T-helper 2 cell (primary cell): ENCODE data around the gene EGF.
"Not testable (repeated sequence)": the region's sequence is repeated elsewhere in the genome, so short reads cannot be mapped to it uniquely, and the experiment has no call there.

ENCODE experiments used
- DNase-seq, 5 experiments: peaks; one replicate each; pipeline versions ENCODE4 v3.0.0 to v3.0.0-alpha.2; 2012 to 2022

Gene EGF

DNA sequence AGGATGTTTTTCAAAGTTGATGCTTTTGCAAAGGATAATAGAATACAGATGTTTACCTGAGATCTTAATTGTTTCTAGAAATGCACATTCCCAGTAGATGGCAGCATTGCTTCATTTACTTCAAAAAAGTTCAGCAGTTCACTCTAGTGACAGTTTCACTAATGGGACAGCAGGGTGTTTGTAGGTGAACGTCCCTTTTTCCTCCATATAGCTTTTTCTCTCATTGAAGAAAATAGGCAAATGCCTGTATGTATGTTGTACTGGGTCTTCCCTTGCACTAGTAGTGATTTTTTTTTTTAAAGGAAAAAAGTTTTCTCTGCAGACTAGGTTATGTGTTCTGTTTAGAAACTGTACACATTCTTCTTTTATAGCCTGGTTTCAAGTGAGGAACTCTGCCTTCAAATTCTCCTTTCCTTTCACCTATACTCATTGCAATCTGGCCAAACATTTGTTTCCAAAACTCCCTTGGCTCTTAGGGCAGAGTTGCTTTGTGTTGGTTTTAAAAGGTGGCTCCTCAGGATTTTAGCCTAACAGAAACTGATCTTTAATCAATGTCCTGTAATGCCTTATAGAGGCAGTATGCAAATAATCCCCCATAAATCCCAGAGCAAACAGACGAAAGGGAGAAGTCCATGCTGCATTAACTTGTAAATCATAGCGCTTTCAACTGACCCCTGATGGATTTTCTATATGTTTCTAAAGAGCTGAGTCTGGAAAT lies 86.3 kb downstream of the EGF start:
- DNase-seq = peak in 2 of 5 experiments; percentile 39 to 66

DNA sequence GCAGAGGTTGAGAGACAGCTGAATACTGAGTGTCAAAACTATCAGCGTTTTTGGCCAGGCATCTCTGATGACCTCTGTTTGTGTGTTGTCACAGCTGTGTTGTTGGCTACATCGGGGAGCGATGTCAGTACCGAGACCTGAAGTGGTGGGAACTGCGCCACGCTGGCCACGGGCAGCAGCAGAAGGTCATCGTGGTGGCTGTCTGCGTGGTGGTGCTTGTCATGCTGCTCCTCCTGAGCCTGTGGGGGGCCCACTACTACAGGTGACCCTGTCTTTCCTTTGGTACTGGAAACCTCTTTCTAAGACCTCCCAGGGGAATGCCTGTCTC lies 86.9 kb downstream of the EGF start:
- no peak for DNase-seq

DNA sequence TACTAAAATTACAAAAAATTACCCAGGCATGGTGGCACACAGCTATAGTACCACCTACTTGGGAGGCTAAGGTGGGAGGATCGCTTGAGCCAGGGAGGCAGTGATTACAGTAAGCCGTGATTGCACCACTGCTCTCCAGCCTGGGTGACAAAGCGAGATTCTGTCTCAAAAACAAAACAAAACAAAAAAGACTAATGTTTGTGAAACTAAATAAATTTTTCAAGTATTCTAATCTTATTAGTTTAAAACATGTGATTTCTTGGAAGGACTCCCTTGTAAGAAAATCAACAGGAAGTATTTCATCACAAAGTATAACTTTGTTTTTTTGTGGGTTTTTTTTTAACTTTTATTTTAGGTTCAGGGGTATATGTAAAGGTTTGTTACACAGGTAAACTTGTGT lies 89.6 kb downstream of the EGF start:
- no peak for DNase-seq

DNA sequence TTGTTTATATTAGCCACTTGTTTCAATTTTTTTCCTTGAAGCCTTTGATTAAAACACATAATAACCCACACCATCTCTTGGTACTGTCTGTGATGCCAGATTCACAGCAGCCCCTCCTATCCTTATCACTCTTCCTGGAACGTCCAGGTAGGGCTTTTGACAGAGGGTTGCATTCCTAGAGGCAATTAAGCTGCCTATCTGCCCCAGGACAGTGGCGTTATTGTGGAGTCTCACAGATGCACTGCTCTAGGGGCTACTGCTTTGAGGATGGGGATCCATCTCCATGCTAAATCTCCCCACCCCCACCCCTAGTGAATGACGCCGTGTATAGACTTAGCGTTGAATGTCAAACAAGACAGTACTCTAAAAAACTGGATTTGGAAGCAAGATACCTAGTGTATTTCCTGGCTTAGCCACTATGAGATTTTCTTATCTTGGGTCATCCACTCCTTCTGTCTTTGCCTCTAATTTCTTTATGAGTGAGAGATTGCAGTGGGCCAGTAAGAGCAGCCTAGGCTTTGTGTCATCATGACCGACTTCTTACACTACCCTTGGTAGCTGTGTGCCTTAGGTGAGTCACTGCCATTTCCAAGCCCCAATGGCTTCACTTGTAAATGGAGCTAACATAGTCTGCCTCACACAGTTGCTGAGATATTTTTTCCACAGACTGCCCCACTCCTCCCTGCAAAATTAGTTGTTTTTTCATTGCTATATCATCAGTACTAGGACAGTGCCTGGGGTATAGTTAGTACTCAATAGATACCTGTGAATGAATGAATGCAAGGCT lies 90.9 kb downstream of the EGF start:
- DNase-seq = no peak

DNA sequence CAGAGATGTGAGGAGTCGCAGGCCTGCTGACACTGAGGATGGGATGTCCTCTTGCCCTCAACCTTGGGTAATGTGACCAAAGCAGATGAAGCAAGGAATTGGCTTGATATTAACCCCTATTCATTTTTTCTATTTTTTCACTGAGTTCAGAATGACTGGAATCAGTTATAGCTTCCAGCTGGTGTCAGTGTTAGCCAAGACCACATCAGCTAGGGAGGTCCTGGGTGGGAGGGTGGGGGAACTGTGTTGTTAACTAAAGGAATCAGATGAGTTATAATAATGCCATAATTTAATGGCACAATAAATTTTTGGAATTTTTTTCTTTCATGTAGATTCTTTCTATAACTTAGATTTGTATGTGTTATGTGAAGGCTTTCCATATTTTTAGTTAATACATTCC lies 91.9 kb downstream of the EGF start:
- DNase-seq = no peak

DNA sequence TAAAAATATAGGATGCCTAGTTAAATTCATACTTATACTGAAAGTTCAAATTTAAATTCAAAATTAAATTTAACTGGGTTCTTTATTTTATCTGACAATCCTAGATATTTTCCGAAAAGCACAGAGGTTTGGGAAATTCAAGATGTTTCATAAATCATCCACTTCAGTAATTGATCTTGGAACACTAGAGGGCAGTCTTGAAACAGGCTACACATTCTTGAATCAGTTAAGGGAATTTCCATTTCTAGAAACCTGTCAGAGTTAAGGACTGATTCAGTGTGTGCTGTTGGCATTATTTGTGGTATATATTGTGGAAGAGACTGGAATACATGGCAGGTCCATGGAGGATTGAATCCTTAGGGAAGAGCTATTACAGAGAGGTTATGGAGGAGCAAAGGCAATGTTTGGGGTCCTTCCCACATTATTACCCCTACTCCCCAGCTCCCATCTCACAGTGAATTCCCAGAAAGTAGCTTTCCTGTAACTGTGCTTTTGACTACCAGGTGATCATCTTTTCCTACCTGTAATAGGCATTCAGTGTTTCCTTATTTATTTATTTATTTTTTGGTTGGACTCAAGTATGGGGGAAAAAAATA lies 92.9 kb downstream of the EGF start:
- DNase-seq = peak in 2 of 5 experiments; percentile 34 to 61

DNA sequence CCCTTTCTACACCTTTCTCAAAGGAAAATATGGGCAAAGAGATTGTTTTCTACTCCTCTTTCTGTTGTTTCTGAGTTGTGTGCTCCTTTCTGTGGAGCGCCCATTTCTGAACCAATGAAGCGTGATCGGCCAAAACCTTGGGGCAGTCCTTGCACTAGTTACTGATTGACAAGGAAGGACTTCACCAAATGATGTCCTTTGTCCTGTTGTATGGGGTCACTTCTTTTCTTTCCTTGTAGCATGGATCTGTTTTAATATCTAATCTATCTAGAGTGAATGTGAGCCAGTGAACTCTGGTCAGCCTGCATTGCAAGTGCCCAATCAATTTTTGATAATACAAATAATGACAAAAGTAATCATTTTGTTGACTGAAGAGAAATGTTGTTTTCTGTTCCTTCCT lies 94.5 kb downstream of the EGF start:
- DNase-seq = no peak

DNA sequence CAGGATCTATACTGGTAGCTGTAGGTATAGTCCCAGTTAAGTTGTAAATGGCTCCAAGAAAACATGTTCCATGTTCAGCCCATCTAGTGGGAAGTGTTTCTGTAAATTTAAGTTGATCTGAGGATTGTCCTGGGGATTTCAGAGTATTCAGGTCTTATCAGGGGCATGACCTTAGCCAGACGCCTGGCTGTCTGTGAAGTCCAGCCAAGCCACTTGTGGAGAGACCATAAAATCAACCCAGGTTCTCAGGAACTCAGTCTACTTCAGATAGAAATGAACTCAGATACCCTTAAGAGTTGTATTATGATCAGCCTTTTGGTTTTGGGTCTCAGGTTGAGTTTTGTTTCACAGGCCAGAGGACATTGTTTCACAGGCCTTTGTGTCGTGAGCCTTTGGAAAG lies 95.9 kb downstream of the EGF start:
- DNase-seq = no peak

DNA sequence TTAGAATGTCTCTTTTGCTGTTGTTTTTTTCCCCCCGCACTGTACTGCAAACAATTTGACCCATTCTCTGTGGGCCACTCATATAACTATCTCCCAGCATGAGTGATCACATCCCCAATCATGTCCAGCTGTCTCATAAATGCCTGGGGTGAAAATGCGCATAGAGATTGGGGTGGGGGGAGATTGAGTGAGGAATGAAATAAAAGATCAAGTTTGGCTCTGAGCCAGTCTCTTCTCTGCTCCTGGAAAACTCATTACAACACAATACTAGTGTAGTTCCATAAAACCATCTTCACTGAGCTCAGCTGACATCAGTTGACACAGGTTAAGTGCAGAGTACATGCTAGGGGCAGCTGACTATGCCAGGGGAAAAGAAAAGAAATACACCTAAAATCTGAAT lies 96.9 kb downstream of the EGF start:
- no peak for DNase-seq

DNA sequence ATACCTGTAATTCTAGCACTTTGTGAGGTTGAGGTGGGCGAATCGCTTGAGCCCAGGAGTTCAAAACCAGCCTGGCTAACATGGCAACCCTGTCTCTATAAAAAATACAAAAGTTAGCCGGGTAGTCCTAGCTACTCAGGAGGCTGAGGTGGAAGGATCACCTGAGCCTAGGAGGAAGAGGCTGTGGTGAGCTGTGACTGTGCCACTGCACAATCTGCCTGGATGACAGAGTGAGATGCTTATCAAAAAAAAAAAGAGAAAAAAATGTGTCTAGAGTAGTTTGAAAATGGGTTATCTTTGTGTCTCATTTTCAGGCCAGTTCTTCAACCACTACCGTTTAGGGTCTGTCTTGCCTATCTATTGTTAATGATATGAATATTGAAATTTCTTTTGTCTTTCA lies 98.1 kb downstream of the EGF start:
- DNase-seq = peak in 1 of 5 experiments; percentile 20

DNA sequence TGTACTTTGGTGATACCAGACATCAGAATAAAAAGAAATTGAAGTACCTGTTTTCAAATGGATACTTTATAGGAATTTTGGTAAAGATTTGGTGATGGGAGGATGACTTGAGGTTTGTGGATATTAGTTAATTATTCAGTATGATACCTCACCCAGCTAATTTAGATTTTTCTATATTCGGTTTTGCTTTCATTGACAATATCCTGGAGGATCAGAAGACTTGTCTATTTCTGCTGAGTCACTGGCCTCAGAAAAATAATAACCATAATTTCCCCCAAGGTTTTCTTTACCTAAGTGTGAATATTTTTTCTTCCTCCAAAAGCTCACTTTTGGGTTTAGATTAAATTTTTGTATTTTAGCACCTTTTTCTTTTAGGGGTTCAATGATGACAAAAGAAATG lies 100.2 kb downstream of the EGF start:
- no peak for DNase-seq

DNA sequence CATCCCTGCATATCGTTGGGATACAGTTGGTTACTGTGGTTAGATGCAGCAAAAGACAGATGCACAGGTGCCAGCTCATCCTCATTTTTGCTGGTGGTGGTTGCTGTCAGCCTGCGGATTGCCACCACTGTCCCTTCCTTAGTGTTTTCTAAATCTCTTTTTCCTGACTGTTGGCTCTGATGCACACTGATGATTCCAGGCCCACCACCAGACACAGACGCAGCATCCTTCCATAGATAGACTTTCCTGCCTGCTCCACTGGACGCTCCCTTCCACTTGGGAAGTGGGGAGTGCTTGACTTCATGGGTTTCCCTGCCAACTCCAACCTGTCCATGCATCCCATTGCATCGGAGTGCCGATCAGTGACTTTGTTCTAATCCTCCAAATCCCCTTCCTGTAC lies 101.5 kb downstream of the EGF start:
- no peak for DNase-seq

DNA sequence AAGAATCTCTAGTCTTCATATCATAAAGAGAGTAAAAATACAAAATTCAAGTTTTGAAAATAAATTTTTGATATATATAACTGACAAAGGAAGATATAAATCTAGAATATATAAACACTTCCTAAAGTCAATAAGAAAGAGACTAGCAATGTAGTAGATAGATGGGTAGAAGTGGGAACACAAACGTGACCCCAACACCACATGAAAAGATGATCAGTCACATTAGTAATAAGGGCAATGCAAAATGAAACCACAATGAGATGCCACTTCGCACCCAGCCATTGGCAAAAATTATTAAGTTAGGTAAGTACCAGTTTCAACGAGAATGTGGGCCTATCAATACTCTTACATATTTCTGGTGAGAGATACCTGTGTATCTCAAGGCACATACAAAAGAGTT lies 106.5 kb downstream of the EGF start:
- DNase-seq = peak in 1 of 5 experiments; percentile 14

DNA sequence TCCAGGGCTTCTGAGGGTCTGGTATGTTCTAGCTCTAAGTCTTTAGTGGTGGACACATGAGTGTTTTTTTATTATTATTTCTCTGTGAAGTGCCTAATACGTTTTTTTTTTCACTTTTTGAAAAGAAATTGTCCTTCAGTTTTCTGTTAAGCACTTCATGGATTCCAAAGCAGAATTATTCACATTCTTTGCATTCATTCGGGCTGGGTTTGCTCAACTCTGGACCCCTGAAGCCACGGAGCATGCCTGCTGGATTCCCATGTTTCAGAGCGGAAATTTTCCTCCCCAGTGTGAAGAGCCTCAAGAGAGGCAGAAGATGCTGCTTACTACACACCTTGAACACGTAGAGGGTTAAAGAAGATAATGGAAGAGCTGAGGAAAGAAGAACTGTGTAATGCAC lies 107.5 kb downstream of the EGF start:
- no peak for DNase-seq

DNA sequence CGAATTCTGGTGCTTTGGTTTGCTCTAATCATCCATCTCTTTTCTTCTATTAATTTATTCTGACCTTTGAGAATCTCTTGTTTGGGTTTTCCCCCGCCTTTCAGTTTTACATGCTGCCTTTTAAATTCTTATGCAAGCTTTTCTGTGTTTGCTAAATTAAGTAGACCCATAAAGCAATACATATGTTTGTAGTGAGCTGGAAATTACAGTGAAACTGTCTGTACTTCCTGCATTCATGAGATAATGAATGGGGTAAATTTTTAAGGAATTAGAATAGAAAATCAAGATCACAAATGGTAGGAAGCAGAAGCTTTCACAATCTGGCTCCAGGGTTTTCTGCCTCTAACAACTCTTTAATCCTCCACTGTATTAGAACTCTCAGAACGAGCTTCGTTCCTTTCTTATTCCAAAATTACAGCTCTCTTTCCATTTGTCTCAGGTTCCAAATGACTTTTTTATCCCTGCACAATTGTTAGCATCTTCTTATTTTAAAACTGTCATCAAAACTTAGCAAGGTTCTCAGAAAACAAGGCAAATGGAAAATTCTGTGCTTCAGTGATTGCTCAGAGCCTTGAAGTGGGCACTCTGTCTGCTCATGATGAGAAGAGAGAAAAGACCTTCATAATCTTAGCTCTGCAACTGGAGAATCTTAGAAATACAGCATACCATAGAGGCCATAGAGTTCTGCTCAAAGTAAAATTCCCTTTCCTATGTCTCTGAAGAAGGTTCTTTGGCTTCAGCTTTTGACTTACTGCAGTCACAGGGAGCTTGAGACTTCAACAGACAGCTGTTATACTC lies 108.2 kb downstream of the EGF start:
- no peak for DNase-seq

DNA sequence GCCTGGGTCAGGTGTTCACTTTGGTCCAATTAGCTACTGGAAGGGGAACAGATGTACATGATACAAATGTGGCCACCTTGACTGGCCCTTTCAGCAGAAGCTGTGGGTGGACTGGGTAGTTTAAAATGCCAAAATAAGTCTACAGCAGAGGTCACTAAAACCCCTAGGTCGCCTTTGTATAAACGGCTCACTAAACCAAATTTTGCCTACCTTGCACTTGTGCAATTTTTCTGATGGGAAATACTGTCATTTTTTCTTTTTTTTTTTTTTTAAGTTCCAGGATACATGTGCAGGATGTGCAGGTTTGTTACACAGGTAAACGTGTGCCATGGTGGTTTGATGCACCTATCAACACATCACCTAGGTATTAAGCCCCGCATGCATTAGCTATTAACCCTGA lies 109.8 kb downstream of the EGF start:
- DNase-seq = no peak

DNA sequence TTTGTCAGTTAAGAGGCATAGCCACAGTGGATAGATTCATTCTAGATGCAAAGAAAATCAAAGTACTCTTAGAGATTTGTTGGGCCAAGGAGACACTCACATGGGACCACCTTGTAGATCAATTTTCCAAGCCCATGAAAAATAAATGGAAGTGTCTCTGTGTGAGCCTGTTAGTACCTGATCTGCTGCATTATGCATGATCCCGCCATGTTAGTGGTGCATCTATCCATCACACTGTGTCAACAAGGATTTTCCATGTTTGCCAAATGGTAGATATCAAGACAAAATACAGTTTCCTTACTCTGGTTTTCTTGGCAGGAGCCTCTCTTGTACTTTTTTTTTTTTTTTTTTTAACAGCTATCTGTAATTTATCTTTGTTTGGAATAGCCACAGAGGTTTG lies 112.4 kb downstream of the EGF start:
- no peak for DNase-seq

DNA sequence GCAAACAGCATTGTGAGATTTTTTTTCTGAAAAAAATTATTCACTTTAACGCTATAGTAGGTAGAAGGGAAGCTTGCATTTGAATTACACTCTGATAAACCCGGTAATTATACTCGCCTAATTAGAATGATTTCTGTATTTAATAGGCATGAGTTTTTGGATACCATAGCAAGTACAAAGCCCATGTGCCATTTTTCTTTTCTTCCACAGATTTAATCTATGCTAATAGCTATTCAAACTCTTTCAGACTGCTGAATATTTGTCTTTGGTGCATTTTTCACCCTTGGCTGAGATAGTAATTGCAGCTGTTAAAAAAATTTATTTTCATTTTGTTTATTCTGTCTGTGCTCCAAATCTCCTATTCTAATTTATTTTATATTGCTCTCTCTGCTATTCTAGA lies 113.0 kb downstream of the EGF start:
- DNase-seq = no peak

DNA sequence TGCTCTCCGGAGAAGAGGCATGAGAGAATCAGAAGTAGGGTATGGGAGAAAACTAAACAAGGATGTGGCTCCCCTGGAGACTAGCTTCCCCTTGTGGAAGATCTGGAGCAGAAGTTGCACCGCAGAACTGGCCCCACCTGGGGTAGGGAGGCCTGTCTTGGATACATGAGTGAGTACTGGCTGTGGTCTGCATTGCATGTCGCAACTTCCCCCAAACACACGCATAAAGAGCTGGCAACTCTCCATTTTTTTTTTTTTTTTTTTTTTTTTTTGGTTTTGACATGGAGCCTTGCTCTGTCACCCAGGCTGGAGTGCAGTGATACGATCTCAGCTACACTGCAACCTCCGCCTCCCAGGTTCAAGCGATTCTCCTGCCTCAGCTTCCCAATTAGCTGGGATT lies 119.9 kb downstream of the EGF start:
- DNase-seq = no peak

DNA sequence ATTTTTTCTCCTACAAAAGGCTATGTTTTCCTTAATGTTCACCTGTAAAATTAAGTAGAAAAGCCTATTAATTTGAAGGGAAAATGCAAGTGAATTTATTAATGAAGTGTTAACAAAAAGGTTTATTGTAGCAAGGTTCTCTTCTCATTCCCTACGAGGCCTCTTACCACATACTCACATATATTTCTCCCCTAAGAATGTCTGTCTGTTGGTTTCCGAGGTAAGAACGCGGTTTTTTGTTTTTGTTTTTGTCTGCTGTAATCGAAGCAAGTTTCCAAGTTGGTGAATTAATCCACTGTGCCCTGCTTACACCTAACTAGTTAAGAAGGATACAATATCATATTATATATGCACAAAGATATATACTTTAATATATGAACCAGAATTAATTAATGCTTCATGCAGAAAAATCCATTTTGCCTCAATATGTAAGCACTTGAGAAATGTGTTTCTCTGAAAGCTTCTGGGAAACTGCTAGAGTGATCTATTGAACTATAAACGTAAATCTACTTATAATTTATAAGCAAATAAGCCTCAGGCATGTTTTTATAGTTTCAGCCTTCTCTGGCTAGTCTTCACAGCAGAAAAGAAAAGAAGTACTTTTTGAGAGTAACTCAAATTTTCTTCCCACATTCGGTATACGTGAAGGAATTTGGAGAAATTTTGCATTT lies 120.8 kb downstream of the EGF start:
- DNase-seq = no peak

DNA sequence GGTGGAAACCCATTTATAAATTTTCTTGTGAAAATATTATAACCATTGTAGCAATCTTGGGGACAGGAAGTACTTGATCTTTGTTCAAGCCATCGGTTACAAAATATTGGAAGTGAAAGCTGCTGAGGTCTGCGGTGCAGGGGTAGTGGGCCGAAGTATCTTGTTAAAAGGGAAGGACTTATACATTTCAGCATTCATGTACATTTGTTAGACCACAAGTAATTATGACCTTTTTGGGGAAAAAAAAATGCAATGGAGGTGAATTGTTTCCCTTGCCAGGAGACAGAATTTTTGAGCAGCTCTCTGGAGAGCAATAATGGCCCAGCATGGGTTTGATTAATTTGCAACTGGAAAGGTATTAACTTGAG lies 121.3 kb downstream of the EGF start:
- peak in 1 of 5 experiments; percentile 10 for DNase-seq

DNA sequence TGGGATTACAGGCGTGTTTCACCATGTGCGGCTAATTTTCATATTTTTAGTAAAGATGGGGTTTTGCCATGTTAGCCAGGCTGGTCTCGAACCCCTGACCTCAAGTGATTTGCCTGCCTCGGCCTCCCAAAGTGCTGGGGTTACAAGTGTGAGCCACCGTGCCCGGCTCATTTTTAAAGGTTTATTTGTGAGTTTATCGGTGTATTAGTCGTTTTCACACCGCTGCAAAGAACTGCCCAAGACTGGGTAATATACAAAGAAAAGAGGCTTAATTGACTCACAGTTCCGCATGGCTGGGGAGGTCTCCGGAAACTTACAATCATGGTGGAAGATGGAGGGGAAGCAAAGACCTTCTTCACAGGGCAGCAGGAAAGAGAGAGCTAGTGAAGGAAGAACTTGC lies 126.5 kb downstream of the EGF start:
- not testable (repeated sequence) for DNase-seq

DNA sequence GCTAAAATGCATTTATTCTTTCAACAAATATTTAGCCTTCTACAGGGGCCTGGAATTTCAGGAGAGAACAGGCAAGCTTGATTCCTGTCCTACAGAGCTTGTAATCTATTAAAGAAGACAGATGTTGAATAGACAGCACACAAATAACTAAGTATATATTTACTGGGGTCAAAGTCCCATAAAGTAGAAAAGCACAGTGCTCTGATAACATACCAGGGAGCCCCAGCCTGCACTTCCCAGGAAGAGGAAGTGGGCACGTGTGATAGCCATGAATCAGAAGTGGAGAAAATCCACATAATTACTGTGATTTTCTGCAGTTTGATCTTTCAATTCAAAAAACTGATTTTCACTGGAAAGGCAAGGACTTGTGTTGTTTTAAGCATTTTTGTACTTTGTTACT lies 129.1 kb downstream of the EGF start:
- no peak for DNase-seq
